GM21447 (cell line): Measurements from ENCODE around the gene RAB36.
"Not testable (repeated sequence)": the region's sequence is repeated elsewhere in the genome, so short reads cannot be mapped to it uniquely, and the experiment has no call there.

Source experiments
- ATAC-seq: cut with Tn5 transposase; IDR thresholded peaks from one replicate; pipeline ENCODE4 v1.9.1; 2021; ENCODE audit not compliant: unreplicated experiment

The RAB36 gene

GRCh38 chr22:23120415-23120899, 24.8 kb upstream of the RAB36 start:
- ATAC-seq: no peak

DNA sequence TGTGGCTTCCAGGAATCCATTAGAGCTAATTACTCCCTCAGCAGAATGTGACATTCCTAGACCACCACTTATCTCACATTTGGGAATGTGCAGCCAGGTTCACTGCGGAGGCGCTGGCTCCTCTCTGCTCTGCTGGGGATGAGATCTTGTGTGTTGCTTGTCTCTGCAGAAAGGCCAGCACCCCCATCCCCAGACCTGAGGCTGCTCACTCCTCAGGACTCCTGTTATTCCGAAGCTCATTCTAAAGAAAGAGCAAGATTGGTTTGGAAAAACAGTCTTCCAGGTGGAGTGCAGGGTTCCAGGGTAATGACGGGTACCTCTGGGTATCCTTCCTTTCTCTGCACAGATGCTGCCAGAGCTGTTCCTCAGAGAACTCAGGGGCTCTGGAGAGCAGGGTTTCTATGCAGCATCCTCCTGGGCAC, 24.3 kb upstream of the RAB36 start:
- no peak for ATAC-seq

GRCh38 chr22:23121424-23121823, 23.9 kb upstream of the RAB36 start:
- no peak for ATAC-seq

GRCh38 chr22:23122216-23122957, 22.9 kb upstream of the RAB36 start:
- no peak for ATAC-seq

DNA sequence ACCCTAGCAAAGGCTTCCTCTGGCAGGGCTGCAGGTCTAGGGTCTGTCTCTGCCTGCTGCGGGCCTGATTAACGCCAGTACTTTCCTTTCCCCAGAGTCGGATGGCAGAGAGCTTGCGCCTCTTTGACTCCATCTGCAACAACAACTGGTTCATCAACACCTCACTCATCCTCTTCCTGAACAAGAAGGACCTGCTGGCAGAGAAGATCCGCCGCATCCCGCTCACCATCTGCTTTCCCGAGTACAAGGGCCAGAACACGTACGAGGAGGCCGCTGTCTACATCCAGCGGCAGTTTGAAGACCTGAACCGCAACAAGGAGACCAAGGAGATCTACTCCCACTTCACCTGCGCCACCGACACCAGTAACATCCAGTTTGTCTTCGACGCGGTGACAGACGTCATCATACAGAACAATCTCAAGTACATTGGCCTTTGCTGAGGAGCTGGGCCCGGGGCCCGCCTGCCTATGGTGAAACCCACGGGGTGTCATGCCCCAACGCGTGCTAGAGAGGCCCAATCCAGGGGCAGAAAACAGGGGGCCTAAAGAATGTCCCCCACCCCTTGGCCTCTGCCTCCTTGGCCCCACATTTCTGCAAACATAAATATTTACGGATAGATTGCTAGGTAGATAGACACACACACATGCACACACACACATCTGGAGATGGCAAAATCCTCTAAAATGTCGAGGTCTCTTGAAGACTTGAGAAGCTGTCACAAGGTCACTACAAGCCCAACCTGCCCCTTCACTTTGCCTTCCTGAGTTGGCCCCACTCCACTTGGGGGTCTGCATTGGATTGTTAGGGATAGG, 22.1 kb upstream of the RAB36 start:
- no peak for ATAC-seq

- ATAC-seq: no peak
Observed at GRCh38 chr22:23123804-23124254, 21.4 kb upstream of the RAB36 start.

- no peak for ATAC-seq
Observed at GRCh38 chr22:23124611-23125511, 20.4 kb upstream of the RAB36 start.

GRCh38 chr22:23125512-23126103, 19.7 kb upstream of the RAB36 start:
- ATAC-seq: no peak

DNA sequence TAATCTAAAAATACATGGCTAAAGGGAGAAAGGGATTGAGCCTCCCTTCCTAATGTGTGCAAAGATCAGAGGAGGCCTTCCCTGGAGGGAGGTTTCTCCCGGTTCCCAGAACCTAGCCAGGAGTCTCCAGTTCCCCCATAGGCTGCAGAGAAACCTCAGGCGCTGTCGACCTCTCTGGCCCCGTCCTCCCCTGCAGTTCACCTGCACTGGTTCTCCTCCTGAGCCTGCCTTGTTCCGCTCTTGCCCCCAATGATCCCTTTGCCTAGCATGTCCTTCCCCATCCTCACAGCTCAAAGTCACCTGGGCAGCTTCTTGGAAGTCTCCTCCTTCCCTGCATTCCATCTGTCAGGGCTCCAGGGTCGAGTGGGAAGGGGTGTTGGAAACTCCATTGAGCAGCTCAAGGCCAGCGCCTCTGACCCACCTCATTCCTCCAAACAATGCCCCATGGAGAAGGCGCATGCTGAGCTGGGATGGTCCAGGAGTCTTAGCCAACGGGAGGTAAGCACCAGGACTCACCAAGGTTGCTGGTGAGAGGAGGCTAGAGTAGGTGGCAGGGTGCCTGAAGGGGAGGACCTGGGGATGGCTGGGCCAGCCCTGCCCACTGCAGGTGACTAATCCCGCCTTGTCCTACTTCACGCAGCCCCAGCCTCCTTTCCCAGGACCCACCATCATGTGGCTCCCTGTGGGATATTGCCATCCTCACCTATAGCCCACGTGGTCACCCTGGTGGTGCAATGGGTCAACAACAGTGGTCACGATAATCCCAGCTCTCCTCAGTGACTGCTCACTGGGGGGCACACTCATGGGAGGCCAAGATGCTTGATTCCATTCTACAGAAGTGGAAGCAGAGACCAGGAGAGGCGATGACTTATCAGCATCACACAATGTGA, 18.9 kb upstream of the RAB36 start:
- no peak for ATAC-seq

- ATAC-seq: no peak
Observed at GRCh38 chr22:23127055-23127756, 18.1 kb upstream of the RAB36 start.

DNA sequence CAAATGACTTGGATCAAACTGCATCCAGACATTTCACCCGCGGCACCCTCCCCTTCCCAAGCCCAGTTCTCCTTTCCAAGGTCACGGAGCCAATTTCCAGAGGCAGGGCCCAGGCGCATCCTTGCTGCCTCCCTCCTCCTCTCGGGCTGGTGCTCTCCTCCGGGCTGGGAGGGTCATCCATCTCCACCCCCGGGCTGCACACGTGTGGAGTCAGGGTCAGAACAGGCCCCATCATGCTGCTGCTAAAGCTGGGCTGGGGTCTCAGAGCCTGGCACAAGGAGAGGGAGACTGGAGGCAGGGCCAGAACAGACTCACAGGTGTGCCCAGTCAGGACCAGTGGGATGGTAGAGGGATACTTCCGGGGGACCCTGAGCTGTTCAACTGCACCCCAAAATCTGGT, 17.5 kb upstream of the RAB36 start:
- no peak for ATAC-seq

- ATAC-seq: no peak
Observed at GRCh38 chr22:23128269-23129108, 16.8 kb upstream of the RAB36 start.

DNA sequence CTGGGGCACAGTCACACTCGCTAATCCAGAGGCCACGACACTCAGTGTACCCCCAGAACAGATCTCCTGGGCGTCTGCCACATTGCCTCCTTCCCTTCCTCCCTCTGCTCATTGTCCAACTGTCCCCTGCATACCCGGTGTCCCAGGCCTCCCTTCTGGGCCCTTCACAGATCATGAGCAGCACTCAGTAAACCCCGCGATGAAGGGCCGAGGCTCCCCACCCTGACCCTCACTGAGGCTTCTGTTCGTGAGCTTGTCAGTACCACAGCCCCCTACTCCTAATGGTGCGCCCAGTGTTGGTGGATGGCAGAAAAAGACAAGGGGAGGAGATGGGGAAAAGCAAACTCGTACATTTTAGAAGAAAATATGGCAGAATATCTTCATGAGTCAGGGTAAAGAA, 16.1 kb upstream of the RAB36 start:
- ATAC-seq: no peak

DNA sequence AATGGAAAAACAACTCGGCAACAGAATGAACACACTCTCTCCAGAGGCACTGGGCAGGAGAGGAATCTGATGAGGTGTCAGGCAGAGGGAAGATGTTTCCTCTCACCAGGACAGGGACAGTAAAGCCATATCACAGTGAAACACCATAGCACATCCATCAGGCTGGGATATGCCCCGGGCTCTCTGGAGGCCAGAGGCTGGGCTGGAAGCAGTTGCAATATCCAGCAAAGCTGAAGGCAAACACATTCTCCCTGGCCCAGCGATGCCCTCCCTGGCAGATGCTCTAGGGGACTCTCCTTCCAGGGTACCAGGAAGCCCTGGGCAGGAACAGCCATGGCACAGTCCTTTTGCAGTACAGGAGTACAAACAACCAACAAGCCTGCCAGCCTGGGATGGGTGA, 14.6 kb upstream of the RAB36 start:
- ATAC-seq: no peak

GRCh38 chr22:23131931-23132330, 13.3 kb upstream of the RAB36 start:
- no peak for ATAC-seq

GRCh38 chr22:23132376-23133091, 12.7 kb upstream of the RAB36 start:
- no peak for ATAC-seq

- no peak for ATAC-seq
Observed at GRCh38 chr22:23133922-23134321, 11.4 kb upstream of the RAB36 start.

- ATAC-seq: not testable (repeated sequence)
Observed at GRCh38 chr22:23136991-23137390, 8.3 kb upstream of the RAB36 start.
